HG02943 (cell line): ENCODE results near the gene EXOSC10.
"Not testable (repeated sequence)": the region's sequence is repeated elsewhere in the genome, so short reads cannot be mapped to it uniquely, and the experiment has no call there.

Source experiments
- ATAC-seq: cut with Tn5 transposase; IDR thresholded peaks from one replicate; pipeline ENCODE4 v1.9.1; 2021; ENCODE audit warnings: mild to moderate bottlenecking, low read depth, moderate library complexity; ENCODE audit not compliant: unreplicated experiment

Gene EXOSC10

DNA sequence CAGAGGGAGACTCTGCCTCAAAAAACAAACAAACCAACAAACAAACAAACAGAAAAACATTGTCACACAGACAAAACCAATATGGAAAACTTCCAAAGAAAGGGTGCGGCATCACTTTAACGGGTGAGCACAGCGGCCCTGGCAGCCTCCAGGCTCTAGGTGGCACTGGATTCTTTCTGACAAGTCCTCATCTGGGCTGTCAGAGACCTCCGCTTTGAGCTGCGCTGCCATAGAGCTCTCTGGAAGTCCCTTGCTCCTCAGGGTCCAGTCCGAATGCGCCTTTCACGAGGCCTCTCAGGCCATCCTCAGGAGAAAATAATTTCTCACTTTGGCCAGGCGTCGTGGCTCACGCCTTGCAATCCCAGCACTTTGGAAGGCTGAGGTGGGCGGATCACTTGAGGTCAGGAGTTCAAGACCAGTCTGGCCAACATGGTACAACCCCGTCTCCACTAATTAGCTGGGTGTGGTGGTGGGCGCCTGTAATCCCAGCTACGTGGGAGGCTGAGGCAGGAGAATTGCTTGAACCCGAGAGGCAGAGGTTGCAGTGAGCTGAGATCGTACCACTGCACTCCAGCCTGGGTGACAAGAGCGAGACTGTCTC, 35.6 kb downstream of the EXOSC10 start:
- not testable (repeated sequence) for ATAC-seq

- no peak for ATAC-seq
Measured at GRCh38 chr1:11062965-11063401, 36.7 kb downstream of the EXOSC10 start.

GRCh38 chr1:11061652-11062365, 37.9 kb downstream of the EXOSC10 start:
- no peak for ATAC-seq

DNA sequence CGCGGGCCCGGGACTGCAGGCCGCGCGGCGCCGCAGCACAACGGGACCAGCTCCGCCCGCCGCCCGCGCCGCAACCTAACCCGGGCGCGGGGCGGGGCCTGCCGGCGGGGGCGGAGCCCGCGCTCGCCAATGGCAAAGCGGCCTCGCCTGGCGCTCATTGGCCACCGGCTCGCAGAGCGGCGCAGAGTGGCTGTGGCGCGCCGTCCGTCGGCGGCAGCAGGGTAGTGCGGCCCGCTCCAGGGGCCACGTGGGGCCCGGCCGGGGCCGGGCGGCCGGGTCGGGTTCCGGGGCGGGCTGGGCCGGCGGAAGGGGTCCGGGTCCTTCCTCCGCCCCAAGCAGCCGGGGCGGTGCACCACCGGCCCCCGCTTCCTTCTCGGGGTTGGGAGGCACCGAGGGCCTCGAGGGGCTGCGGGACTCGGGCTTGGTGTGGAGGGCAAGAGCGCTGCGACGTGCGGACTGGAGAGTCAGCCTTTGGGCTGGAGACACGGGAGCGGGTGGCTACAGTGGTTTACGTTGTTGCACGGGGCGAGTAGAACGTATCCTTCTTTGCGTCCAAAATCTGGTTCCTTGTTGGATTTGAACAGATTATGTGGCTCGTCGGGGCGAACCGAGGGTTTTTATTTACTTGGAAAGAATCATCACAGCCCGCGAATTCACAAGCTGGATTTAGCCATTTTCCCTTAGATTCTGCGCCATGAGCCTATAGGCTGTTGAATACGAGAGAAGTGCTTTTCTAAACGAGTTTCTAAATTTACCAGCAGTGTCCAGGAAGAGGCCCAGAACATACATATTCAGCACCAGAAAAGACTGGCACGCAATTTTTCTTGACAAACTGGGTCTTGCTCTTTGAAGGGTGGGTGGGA, 39.5 kb downstream of the EXOSC10 start, which contains the start of gene SRM:
Gene SRM (minus strand): TSS at position 51 of the 863 bp plus-strand sequence. CDS start 75 bp downstream, outside the sequence.
- peak; percentile 83 for ATAC-seq

- ATAC-seq = peak; percentile 18
Measured at GRCh38 chr1:11059155-11059967, 40.3 kb downstream of the EXOSC10 start.

DNA sequence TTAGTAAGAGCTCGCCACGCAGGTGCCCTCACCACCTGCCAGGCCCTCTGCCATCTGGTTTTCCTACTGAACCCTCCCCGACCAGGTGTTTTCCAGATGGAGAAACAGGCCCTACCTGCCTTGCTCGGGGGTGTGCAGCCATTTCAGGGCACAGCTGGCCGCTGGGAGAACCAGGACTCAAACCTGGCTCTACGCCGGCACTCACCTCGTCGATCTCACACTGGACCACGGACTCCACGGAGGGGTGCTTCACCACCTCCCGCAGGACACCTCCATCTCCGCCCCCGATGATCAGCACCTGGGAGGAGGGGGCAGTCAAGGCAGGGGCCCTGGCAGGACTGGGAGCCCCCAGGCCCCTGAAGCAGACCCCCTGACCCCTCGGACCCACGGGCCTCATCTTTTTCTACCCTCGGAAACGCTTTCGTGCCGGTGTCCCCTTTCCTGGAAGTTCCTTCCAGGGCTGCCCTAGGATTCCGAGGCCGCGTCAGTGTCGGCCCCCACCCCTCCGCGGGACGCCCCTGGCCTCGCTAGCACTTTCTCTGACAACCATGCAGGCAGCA, 41.0 kb downstream of the EXOSC10 start:
- no peak for ATAC-seq

GRCh38 chr1:11058026-11058425, 41.6 kb downstream of the EXOSC10 start:
- no peak for ATAC-seq

- no peak for ATAC-seq
Measured at GRCh38 chr1:11057477-11057876, 42.2 kb downstream of the EXOSC10 start.

- no peak for ATAC-seq
Measured at GRCh38 chr1:11056504-11056903, 43.2 kb downstream of the EXOSC10 start.

DNA sequence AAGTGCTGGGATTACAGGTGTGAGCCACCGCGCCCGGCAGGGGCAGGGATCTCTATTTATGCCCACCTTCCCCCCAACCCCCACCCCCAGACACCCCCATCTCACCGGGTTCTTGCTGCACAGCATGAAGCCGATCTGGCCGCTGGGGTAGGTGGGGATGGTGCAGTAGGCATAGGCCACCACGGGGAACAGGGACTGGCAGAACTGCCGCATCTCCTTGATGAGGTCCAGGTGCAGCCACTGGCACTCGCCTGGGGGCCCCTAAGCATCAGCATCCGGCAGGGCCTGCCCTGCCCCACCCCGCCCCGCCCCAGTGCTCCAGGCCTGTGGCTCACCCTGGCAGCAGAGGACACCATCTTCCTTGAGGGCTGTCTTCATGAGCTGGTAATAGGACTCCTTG, 44.0 kb downstream of the EXOSC10 start:
- ATAC-seq = no peak

DNA sequence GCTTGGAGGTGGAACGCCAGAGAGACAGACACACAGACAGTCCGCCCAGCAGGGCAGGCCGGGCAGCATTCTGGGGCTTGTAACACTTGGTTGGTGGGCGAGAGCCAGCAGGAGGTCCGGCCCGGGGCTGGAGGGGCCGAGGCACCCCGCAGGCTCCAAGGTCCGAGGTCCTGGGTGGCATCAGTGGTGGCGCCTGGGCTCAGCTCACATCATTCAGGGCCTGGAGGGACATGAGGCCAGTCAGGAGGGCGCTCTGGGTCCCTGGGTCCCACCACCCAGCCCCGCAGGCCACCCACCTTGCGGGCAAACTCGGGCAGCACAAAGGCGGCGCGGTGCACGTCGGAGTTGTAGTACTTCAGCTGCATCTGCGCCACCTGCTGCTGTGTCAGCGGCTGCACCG, 45.0 kb downstream of the EXOSC10 start:
- ATAC-seq = no peak

DNA sequence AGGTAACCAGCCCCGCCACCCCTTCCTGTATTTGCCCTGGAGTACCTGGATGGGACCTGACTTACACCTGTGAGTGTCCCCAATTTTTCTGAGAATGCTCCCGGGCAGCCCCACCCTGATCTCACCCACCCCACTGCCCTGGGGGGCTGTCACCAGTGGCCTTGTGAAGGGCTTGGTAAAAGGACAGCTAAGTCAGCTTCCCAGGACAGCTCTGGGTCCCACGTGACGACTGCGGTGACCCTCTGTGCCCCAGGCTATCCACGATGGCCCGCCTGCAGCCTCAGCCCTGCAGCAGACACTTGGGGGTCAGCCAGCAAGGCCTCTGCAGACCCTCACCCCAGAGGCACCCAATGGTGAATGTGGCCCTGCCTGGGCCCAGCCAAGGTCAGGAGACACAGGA, 45.5 kb downstream of the EXOSC10 start:
- no peak for ATAC-seq

- ATAC-seq = no peak
Measured at GRCh38 chr1:11053758-11054137, 45.9 kb downstream of the EXOSC10 start.

DNA sequence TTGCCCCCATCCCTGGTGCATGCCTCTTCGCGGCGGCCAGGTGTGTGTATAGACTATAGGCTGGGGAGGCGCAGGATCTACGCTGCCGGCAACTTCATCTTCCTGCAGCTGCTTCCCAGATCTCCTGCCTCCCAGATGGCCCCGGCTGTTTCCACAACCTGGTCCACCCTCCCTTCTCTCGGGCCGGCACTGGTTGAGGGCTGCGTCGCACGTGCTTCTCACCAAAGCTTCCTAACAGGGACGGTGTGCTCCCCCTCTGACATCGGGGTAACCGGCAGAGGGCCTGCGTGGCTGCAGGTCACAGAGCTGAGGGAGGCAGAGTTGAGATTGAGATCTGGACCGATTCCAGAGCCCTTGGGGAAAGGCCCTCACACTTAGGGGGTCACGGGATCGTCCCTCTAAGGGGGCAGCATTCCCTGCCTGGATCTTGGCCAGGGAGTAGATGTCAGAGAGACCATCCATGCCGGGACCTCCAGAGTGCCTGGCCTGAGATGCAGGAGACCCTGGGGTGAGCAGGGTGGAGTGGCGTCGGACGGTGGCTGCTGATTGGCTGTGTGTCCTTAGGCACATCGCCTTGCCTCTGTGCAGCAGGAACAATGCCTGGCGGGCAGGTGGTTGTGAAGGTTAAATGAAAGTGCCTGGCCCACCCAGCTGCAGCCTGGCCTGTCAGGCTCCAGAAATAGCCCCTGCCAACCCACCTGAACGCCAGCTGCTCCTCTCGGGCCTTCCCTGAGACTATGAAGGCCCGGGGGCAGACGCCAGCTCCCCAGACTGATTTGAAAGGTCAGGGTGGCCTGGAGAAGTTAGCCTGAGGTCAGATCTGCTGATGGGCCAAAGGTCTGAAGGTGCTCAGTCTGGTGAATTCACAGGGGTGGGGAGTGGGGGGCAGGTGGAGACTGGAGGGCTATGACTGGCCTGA, 46.6 kb downstream of the EXOSC10 start:
- no peak for ATAC-seq

GRCh38 chr1:11051781-11052511, 47.7 kb downstream of the EXOSC10 start:
- ATAC-seq = no peak

- not testable (repeated sequence) for ATAC-seq
Measured at GRCh38 chr1:11051121-11051520, 48.5 kb downstream of the EXOSC10 start.

DNA sequence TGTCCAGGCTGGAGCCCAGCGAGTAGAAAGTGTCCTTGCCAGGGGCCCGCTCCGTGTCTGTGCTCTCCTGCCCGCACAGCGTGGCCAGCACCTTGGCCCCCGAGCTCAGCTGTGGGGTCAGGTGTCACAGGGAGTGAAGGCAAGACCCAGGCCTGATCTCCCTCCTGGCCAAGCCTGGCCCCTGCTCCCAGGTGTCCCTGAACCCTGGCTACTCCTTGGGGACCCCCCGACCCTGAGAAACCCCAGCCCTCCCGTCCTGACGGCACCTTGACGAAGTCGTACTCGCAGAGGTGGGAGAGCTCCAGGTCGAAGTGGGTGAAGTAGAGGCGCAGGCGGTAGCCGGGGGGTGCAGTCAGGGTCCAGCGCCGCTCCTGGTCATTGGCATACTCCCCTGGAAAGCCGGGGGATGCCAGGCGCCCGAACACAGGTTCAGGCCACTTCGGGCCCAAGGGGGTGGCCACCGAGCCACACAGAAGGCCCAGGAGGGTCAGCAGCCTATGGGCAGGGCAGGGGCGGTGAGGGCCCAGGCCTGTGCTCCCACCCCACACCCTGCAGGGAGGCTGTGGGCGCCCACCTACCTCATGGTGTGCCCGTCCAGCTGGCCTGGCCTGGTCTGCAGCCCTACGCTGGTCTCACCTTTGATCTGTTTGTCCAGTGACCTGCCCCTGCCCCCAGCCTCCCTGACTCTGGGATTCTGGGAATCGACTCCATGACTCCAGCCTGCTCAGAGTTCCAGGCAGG, 52.9 kb downstream of the EXOSC10 start, which contains the start of gene MASP2:
Gene MASP2 (minus strand): TSS at position 615 of the 741 bp plus-strand sequence. CDS start 32 bp downstream, at position 583.
- no peak for ATAC-seq

DNA sequence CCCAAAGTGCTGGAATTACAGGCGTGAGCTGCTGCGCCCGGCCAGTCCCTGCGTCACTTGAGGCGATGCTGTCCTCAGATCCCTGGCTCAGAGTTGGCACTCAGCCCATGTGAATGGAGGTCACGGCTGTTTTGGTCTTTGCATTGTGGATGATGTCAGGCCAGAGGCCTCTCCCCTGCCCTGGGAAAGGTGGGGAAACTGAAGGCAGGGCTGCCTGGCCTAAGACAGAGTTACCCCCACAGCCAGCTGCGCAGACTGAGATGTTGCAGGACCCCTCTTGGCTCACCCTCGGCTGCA, 53.5 kb downstream of the EXOSC10 start:
- no peak for ATAC-seq
